IPS-20b (cell line): ENCODE results near the gene SMIM20.
A peak's percentile ranks its signal among the peaks of the same experiment; 100 is the strongest.
"Not testable (repeated sequence)": the region's sequence is repeated elsewhere in the genome, so short reads cannot be mapped to it uniquely, and the experiment has no call there.

Experiments
- H3K27ac ChIP-seq: one replicate; pipeline ENCODE4 v1.5.1; 2013; ENCODE audit warnings: low read length
- H3K27me3 ChIP-seq: 2 replicates; pipeline ENCODE4 v1.6.1; 2013; ENCODE audit warnings: mild to moderate bottlenecking, low read length, inconsistent platforms; ENCODE audit not compliant: insufficient read depth
- H3K36me3 ChIP-seq: 2 replicates; pipeline ENCODE4 v1.6.1; 2013; ENCODE audit warnings: low read depth, mild to moderate bottlenecking, inconsistent platforms, low read length, moderate library complexity; ENCODE audit not compliant: insufficient read depth
- H3K4me1 ChIP-seq: 2 replicates; pipeline ENCODE4 v1.6.1; 2013; ENCODE audit warnings: mild to moderate bottlenecking, control low read depth, inconsistent platforms, low read length, moderate library complexity; ENCODE audit not compliant: insufficient read depth
- H3K4me3 ChIP-seq: 2 replicates; pipeline ENCODE4 v1.5.1; 2013; ENCODE audit warnings: mild to moderate bottlenecking, low read length, inconsistent platforms
- H3K9ac ChIP-seq: 2 replicates; pipeline ENCODE4 v1.6.1; 2013; ENCODE audit warnings: low read depth, mild to moderate bottlenecking, inconsistent platforms, low read length, moderate library complexity
- H3K9me3 ChIP-seq: 2 replicates; pipeline ENCODE4 v1.6.1; 2013; ENCODE audit warnings: mild to moderate bottlenecking, low read depth, low read length, inconsistent platforms; ENCODE audit not compliant: insufficient read depth

SMIM20 gene

GRCh38 chr4:25913851-25914669 lies at the start of gene SMIM20:
TSS of gene SMIM20 (plus strand) at chr4:25914220. CDS start at chr4:25914314, 94 bp downstream.
- Histone ChIP-seq H3K4me3 (peak within 1 kb of the TSS; percentile 83), H3K4me1 (peaks cover 13% of the 10 kb centered on the region; the same call in 1 of the 2 replicates), H3K27ac (peak within 1 kb of the TSS; percentile 11), H3K9ac (peak within 1 kb of the TSS; percentile 83), H3K27me3 (peaks cover 21% of the 10 kb centered on the region), H3K9me3 (no peaks in the 10 kb centered on the region), H3K36me3 (peaks cover 5% of the 10 kb centered on the region; the same call in 1 of the 2 replicates)

DNA sequence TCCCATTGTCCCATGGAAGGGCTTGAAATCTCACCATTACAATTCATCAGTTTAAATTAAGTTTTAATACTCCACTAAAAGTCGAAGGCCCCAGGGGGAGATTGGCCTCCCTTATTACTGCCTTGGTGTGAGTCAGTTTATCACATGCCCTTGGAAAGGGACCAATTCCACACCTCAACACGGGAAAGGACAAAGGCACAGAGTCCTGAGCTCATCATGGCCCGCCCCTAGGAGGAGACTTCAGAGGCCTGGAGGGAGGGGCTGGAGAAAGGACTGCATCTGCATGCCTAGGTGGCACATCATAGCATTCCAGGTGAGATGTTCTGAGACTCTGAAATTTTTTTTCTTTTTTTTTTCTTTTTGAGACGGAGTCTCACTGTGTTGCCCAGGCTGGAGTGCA lies 48.4 kb upstream of the SMIM20 start:
- Histone ChIP-seq H3K4me1 (peaks cover 25% of the 10 kb centered on the region), H3K9ac (no peak overlapping the region), H3K27me3 (peaks cover 38% of the 10 kb centered on the region), H3K36me3 (no peaks in the 10 kb centered on the region), H3K4me3 (no peak overlapping the region), H3K9me3 (no peaks in the 10 kb centered on the region), H3K27ac (no peak overlapping the region)

- H3K36me3 ChIP-seq, H3K27ac ChIP-seq: not testable (repeated sequence)
- peaks cover 17% of the 10 kb centered on the region for H3K4me1 ChIP-seq
These were observed 47.6 kb upstream of the SMIM20 start for GRCh38 chr4:25866401-25866800.

GRCh38 chr4:25867781-25868294 lies 46.2 kb upstream of the SMIM20 start:
- Histone ChIP-seq H3K27ac (no peak overlapping the region), H3K9ac (no peak overlapping the region), H3K4me3 (no peak overlapping the region), H3K4me1 (peaks cover 13% of the 10 kb centered on the region), H3K27me3 (peaks cover 24% of the 10 kb centered on the region), H3K36me3 (no peaks in the 10 kb centered on the region), H3K9me3 (no peaks in the 10 kb centered on the region)

More at GRCh38 chr4:25866401-25866800, 47.6 kb upstream of the SMIM20 start:
- peaks cover 30% of the 10 kb centered on the region for H3K27me3 ChIP-seq
- not testable (repeated sequence) for H3K9me3 ChIP-seq, H3K4me3 ChIP-seq, H3K9ac ChIP-seq

DNA sequence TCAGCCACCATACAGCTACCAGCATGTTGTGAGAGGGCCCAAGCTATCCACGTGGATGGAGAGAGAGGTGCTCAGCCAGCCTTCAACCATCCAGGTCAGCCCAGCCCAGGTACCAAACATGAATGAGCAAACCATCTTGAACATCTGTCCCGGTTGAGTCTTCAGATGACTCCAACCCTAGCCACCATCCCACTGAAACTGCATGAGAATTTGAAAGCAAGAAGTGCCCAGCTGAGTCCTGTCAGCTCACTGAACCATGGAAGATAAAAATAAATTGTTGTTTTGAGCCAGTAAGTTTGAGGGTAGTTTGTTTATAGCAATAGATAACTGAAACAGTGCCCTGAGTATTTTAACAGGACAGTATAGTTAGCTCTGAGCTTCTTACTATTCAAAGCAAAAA lies 43.9 kb upstream of the SMIM20 start:
- H3K36me3 ChIP-seq: no peaks in the 10 kb centered on the region
- no peak overlapping the region for H3K27ac ChIP-seq
- H3K9me3 ChIP-seq: no peaks in the 10 kb centered on the region
- H3K4me1 ChIP-seq: peaks cover 5% of the 10 kb centered on the region
- peaks cover 4% of the 10 kb centered on the region for H3K27me3 ChIP-seq
- H3K4me3 ChIP-seq: no peak overlapping the region
- no peak overlapping the region for H3K9ac ChIP-seq

GRCh38 chr4:25872851-25873631 lies 41.0 kb upstream of the SMIM20 start:
- H3K9me3 ChIP-seq: no peaks in the 10 kb centered on the region
- no peaks in the 10 kb centered on the region for H3K4me1 ChIP-seq
- H3K9ac ChIP-seq: no peak overlapping the region
- H3K4me3 ChIP-seq: no peak overlapping the region
- no peaks in the 10 kb centered on the region for H3K27me3 ChIP-seq
- H3K27ac ChIP-seq: no peak overlapping the region
- H3K36me3 ChIP-seq: no peaks in the 10 kb centered on the region

DNA sequence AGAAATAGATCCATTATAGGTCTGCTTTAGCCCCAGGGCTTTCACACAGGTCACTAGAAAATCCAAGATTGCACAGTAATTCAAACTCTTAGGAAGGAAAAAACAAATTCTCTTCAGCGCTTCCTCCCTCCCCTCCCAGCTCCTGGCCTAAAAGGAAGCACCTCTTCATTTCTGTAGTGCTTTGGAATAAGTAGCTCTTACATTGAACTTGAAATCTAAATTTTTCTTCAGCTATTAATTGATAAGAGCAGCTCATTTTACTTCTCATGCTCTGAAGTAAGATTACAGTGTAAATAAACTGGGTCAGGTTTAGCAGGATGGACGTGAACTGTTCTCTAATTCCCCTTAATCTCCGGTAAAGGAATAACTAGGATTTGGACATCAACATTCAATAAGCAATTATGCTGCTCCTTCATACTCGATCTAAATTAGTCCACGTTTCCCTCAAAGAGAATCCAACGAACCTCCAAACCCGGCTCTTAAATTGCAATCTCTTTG lies 40.3 kb upstream of the SMIM20 start:
- Histone ChIP-seq H3K9ac (no peak overlapping the region), H3K27me3 (no peaks in the 10 kb centered on the region), H3K4me1 (no peaks in the 10 kb centered on the region), H3K36me3 (no peaks in the 10 kb centered on the region), H3K27ac (no peak overlapping the region), H3K9me3 (no peaks in the 10 kb centered on the region), H3K4me3 (no peak overlapping the region)

DNA sequence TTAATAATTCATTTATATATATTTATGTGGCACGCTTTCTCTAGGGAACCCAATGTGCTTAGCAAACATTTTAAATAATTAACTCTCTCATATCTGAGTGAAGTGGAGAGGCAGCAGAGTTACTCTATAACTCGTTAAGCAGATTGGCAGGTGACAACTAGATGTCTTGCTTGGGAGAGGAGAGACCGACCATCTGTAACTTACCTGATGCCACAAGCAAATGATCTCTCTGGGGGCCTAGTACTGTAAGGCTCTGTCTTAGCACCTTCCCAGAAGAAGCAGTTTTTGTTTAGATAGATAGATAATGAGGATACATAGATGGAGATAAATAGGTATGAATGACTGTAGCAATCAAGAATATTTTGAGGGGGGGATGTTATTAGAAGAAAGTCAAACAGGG lies 39.4 kb upstream of the SMIM20 start:
- Histone ChIP-seq H3K4me3 (no peak overlapping the region), H3K9me3 (no peaks in the 10 kb centered on the region), H3K27ac (no peak overlapping the region), H3K36me3 (no peaks in the 10 kb centered on the region), H3K9ac (no peak overlapping the region), H3K4me1 (no peaks in the 10 kb centered on the region), H3K27me3 (no peaks in the 10 kb centered on the region)

DNA sequence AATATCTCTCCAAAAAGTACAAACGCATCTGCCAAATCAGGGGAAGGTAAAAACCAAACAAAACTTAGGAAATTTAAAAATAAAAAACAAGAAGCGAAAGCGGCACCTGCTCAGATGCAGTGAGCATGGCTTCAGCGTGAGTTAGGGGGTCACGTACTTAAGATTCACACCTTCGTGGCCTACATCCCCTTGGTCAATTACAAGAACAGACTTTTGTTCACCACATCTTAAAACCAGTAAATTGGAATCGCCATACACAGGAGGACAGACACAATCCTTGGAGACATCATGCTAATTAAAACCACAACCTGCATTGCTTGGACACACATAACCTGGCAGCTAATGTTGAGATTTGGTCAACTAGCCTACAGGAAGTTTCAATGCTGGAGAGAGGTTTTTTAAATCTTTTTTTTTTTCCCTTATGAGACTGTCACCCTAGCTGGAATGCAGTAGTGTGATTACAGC lies 38.7 kb upstream of the SMIM20 start:
- H3K27ac ChIP-seq: no peak overlapping the region
- H3K9me3 ChIP-seq: no peaks in the 10 kb centered on the region
- no peaks in the 10 kb centered on the region for H3K27me3 ChIP-seq
- no peak overlapping the region for H3K9ac ChIP-seq
- H3K36me3 ChIP-seq: no peaks in the 10 kb centered on the region
- no peaks in the 10 kb centered on the region for H3K4me1 ChIP-seq
- H3K4me3 ChIP-seq: no peak overlapping the region

- Histone ChIP-seq H3K9ac (no peak overlapping the region), H3K27ac (no peak overlapping the region), H3K4me1 (no peaks in the 10 kb centered on the region)
These were observed 35.3 kb upstream of the SMIM20 start for GRCh38 chr4:25878676-25879075.

DNA sequence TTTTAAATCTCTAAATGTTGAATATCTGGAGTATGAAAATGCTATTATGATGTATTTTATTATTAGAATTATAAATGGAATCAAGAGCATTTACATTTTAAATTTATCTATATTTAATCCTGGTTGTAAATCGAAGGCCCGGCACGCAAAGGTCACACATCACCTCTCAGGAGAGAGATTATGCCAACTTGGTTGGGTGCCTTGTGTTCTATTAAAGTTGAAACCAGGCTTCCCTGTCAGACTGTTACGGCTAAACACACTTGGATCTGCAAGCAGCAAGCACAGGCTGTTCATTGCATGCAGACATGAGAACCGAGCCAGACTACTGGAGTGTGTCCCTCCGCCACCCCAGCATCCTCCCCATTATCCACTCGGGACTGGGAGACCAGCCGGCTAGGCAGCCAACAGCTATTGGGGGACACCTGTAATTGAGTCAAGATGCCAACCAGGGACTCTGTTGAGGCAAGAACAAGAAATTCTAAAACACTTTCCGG lies 34.9 kb upstream of the SMIM20 start:
- H3K4me3 ChIP-seq: no peak overlapping the region
- no peaks in the 10 kb centered on the region for H3K9me3 ChIP-seq
- H3K4me1 ChIP-seq: no peaks in the 10 kb centered on the region
- H3K9ac ChIP-seq: no peak overlapping the region
- H3K27ac ChIP-seq: no peak overlapping the region
- no peaks in the 10 kb centered on the region for H3K27me3 ChIP-seq
- H3K36me3 ChIP-seq: no peaks in the 10 kb centered on the region

More at GRCh38 chr4:25878676-25879075, 35.3 kb upstream of the SMIM20 start:
- Histone ChIP-seq H3K36me3 (no peaks in the 10 kb centered on the region), H3K4me3 (no peak overlapping the region), H3K27me3 (no peaks in the 10 kb centered on the region), H3K9me3 (no peaks in the 10 kb centered on the region)
